Muscle layer of duodenum (tissue), 2 donors: ENCODE results near the gene MPP2.
"Not testable (repeated sequence)": the region's sequence is repeated elsewhere in the genome, so short reads cannot be mapped to it uniquely, and the experiment has no call there.

Experiments
- H3K27ac ChIP-seq: one replicate; pipeline ENCODE4 v1.7.0; 2013; ENCODE audit warnings: mild to moderate bottlenecking, low read length
- H3K27me3 ChIP-seq: one replicate; pipeline ENCODE4 v1.7.0; 2013; ENCODE audit warnings: low read depth, mild to moderate bottlenecking, control low read depth, low read length
- H3K36me3 ChIP-seq, 2 donors: one replicate each; pipeline ENCODE4 v1.7.0; 2013; ENCODE audit warnings: low read length in 2 of 2, control low read depth in 1 of 2, mild to moderate bottlenecking in 1 of 2; ENCODE audit not compliant: insufficient read depth in 2 of 2, control insufficient read depth in 1 of 2
- H3K4me1 ChIP-seq, 2 donors: one replicate each; pipeline ENCODE4 v1.7.0; 2013; ENCODE audit warnings: low read length in 2 of 2, mild to moderate bottlenecking in 2 of 2, control low read depth in 1 of 2, moderate library complexity in 1 of 2; ENCODE audit not compliant: insufficient read depth in 2 of 2, control insufficient read depth in 1 of 2
- H3K4me3 ChIP-seq, 2 donors: one replicate each; pipeline ENCODE4 v1.7.0; 2013; ENCODE audit warnings: low read length in 2 of 2, low read depth in 1 of 2, mild to moderate bottlenecking in 1 of 2
- H3K9me3 ChIP-seq, 2 donors: one replicate each; pipeline ENCODE4 v1.7.0; 2013; ENCODE audit warnings: low read length in 2 of 2, control low read depth in 1 of 2, mild to moderate bottlenecking in 1 of 2; ENCODE audit not compliant: control insufficient read depth in 1 of 2
- donor health status: healthy.

Gene MPP2

GRCh38 chr17:43900858-43901754 is 6.2 kb downstream of the MPP2 start:
- Histone ChIP-seq H3K4me1 (peaks cover 0 to 25% of the 10 kb centered on the region in 2 donors), H3K36me3 (peaks cover 0 to 7% of the 10 kb centered on the region in 2 donors), H3K4me3 (peak overlapping the region; percentile 56 to 68), H3K9me3 (no peaks in the 10 kb centered on the region), H3K27ac (no peak overlapping the region), H3K27me3 (peaks cover 7% of the 10 kb centered on the region)

- Histone ChIP-seq H3K4me1 (peaks cover 0 to 17% of the 10 kb centered on the region in 2 donors), H3K27ac (no peak overlapping the region), H3K27me3 (peaks cover 1% of the 10 kb centered on the region), H3K4me3 (peak overlapping the region; percentile 56 to 68), H3K36me3 (peaks cover 0 to 7% of the 10 kb centered on the region in 2 donors), H3K9me3 (no peaks in the 10 kb centered on the region)
Measured at GRCh38 chr17:43900183-43900857, 7.0 kb downstream of the MPP2 start.

- Histone ChIP-seq H3K4me1 (peaks cover 0 to 15% of the 10 kb centered on the region in 2 donors), H3K9me3 (no peaks in the 10 kb centered on the region), H3K36me3 (peaks cover 0 to 7% of the 10 kb centered on the region in 2 donors), H3K27me3 (no peaks in the 10 kb centered on the region), H3K27ac (no peak overlapping the region), H3K4me3 (no peak overlapping the region)
Measured at GRCh38 chr17:43898446-43898845, 8.9 kb downstream of the MPP2 start.

- no peaks in the 10 kb centered on the region for H3K9me3 ChIP-seq
- peaks cover 0 to 15% of the 10 kb centered on the region in 2 donors for H3K4me1 ChIP-seq
- H3K36me3 ChIP-seq, result peaks cover 0 to 7% of the 10 kb centered on the region in 2 donors
Measured at GRCh38 chr17:43897831-43898230, 9.5 kb downstream of the MPP2 start.

GRCh38 chr17:43894494-43894893 is 12.8 kb downstream of the MPP2 start:
- not testable (repeated sequence) for H3K9me3 ChIP-seq, H3K4me1 ChIP-seq, H3K27ac ChIP-seq, H3K27me3 ChIP-seq, H3K4me3 ChIP-seq
- H3K36me3 ChIP-seq, result peaks cover 0 to 11% of the 10 kb centered on the region in 2 donors

More at GRCh38 chr17:43897831-43898230, 9.5 kb downstream of the MPP2 start:
- H3K4me3 ChIP-seq, result no peak overlapping the region
- no peaks in the 10 kb centered on the region for H3K27me3 ChIP-seq
- no peak overlapping the region for H3K27ac ChIP-seq

- no peak overlapping the region for H3K27ac ChIP-seq
- H3K4me1 ChIP-seq, result no peaks in the 10 kb centered on the region
- peaks cover 0 to 5% of the 10 kb centered on the region in 2 donors for H3K36me3 ChIP-seq
- H3K27me3 ChIP-seq, result no peaks in the 10 kb centered on the region
- no peak overlapping the region for H3K4me3 ChIP-seq
- H3K9me3 ChIP-seq, result no peaks in the 10 kb centered on the region
Measured at GRCh38 chr17:43892647-43892952, 14.7 kb downstream of the MPP2 start.

GRCh38 chr17:43891851-43892646 is 15.3 kb downstream of the MPP2 start:
- Histone ChIP-seq H3K9me3 (no peaks in the 10 kb centered on the region), H3K4me3 (no peak overlapping the region), H3K36me3 (peaks cover 0 to 4% of the 10 kb centered on the region in 2 donors), H3K4me1 (no peaks in the 10 kb centered on the region), H3K27ac (no peak overlapping the region), H3K27me3 (no peaks in the 10 kb centered on the region)

- H3K27me3 ChIP-seq, result no peaks in the 10 kb centered on the region
Measured at GRCh38 chr17:43890240-43890639, 17.1 kb downstream of the MPP2 start.

GRCh38 chr17:43888548-43888947 is 18.8 kb downstream of the MPP2 start:
- no peak overlapping the region for H3K4me3 ChIP-seq
- H3K4me1 ChIP-seq, result no peaks in the 10 kb centered on the region
- no peak overlapping the region for H3K27ac ChIP-seq
- H3K9me3 ChIP-seq, result no peaks in the 10 kb centered on the region
- H3K36me3 ChIP-seq, result peaks cover 0 to 6% of the 10 kb centered on the region in 2 donors
- H3K27me3 ChIP-seq, result no peaks in the 10 kb centered on the region

More at GRCh38 chr17:43890240-43890639, 17.1 kb downstream of the MPP2 start:
- Histone ChIP-seq H3K4me1 (no peaks in the 10 kb centered on the region), H3K4me3 (no peak overlapping the region), H3K9me3 (no peaks in the 10 kb centered on the region), H3K27ac (no peak overlapping the region), H3K36me3 (peaks cover 0 to 4% of the 10 kb centered on the region in 2 donors)

GRCh38 chr17:43882761-43883415 is 24.4 kb downstream of the MPP2 start:
- H3K4me1 ChIP-seq, result peaks cover 0 to 4% of the 10 kb centered on the region in 2 donors
- no peaks in the 10 kb centered on the region for H3K9me3 ChIP-seq

More at GRCh38 chr17:43882761-43883415, 24.4 kb downstream of the MPP2 start:
- H3K27ac ChIP-seq, result no peak overlapping the region
- H3K27me3 ChIP-seq, result no peaks in the 10 kb centered on the region
- peaks cover 0 to 27% of the 10 kb centered on the region in 2 donors for H3K36me3 ChIP-seq
- H3K4me3 ChIP-seq, result no peak overlapping the region
